Sigmoid colon (tissue), 4 donors: ENCODE measurements around the gene DENND5A.

Experiments used
- CTCF ChIP-seq, 4 experiments: fragments of 450-650 bp in 3 of 4; fragments of 200-600 bp in 1 of 4; IDR thresholded peaks; one replicate each; pipeline ENCODE4 v1.5.1; 2016 to 2019; ENCODE audit warnings: antibody characterized with exemption in 4 of 4, mild to moderate bottlenecking in 3 of 4, moderate library complexity in 2 of 4
- EP300 ChIP-seq, 4 donors: sonication (generic); formaldehyde crosslinking; IDR thresholded peaks; one replicate each; pipeline ENCODE4 v1.6.1; 2017; ENCODE audit warnings: antibody characterized with exemption in 4 of 4
- POLR2A ChIP-seq, 2 donors: fragments of 450-650 bp; IDR thresholded peaks; one replicate each; pipeline ENCODE4 v1.6.1; 2016; ENCODE audit warnings: antibody characterized with exemption in 2 of 2, mild to moderate bottlenecking in 2 of 2, moderate library complexity in 2 of 2
- POLR2AphosphoS5 ChIP-seq, 4 donors: sonication (generic); formaldehyde crosslinking; IDR thresholded peaks; one replicate each; pipeline ENCODE4 v1.6.1; 2017; ENCODE audit warnings: antibody characterized with exemption in 4 of 4

DNA sequence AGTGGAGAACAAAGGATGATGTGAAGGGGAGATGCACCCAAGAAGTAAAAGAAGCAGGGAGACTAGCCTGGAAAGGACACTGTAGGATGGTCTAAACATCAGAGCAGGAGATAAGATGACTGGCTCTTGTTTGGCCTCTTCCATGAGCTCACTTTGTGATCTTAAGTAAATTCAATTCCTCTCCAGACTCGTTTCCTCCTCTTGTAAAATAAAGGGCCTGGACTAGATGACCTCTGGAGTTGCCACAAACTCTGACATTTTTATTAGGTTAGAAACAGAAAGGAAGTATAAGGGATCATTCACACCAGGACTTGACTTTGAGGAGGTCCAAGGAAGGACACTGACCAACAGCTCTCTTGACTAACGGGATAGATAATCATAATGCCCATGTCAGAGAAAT lies 113.5 kb downstream of the DENND5A start:
- no peak for TF ChIP-seq POLR2A (IDR thresholded peaks at IDR 0.05)
- TF ChIP-seq CTCF (IDR thresholded peaks at IDR 0.05), result no peak
- TF ChIP-seq POLR2AphosphoS5 (IDR thresholded peaks at IDR 0.05), result no peak
- TF ChIP-seq EP300 (IDR thresholded peaks at IDR 0.05), result no peak
